Stimulated activated CD4-positive, alpha-beta T cell treated with anti-CD3 and anti-CD28 coated beads, TNF-alpha, amount 100 ng/mL, for 1 hour (primary cell): ENCODE results near the gene NMT2.

Experiments used
- DNase-seq, 3 donors: peaks; one replicate each; pipeline ENCODE4 v3.0.0-alpha.2; 2020; ENCODE audit warnings: low read depth in 3 of 3, low spot score in 1 of 3

The NMT2 gene

GRCh38 chr10:15144788-15145187 is 23.7 kb downstream of the NMT2 start:
- DNase-seq, result no peak

- no peak for DNase-seq
These were observed 27.1 kb downstream of the NMT2 start for GRCh38 chr10:15141136-15142054.

- no peak for DNase-seq
These were observed 27.8 kb downstream of the NMT2 start for GRCh38 chr10:15140698-15141097.

- DNase-seq, result no peak
These were observed 30.9 kb downstream of the NMT2 start for GRCh38 chr10:15137636-15138035.

- no peak for DNase-seq
These were observed 31.5 kb downstream of the NMT2 start for GRCh38 chr10:15137036-15137359.

- DNase-seq, result no peak
These were observed 32.1 kb downstream of the NMT2 start for GRCh38 chr10:15136129-15137035.

GRCh38 chr10:15131330-15131729 is 37.2 kb downstream of the NMT2 start:
- DNase-seq, result no peak

- DNase-seq, result no peak
These were observed 43.6 kb downstream of the NMT2 start for GRCh38 chr10:15124908-15125307.

GRCh38 chr10:15124190-15124589 is 44.3 kb downstream of the NMT2 start:
- no peak for DNase-seq

- no peak for DNase-seq
These were observed 44.7 kb downstream of the NMT2 start for GRCh38 chr10:15123749-15124184.

- DNase-seq, result no peak
These were observed 45.9 kb downstream of the NMT2 start for GRCh38 chr10:15122477-15123030.

- no peak for DNase-seq
These were observed 46.8 kb downstream of the NMT2 start for GRCh38 chr10:15121707-15122106.

GRCh38 chr10:15120523-15120922 is 48.0 kb downstream of the NMT2 start:
- DNase-seq, result no peak

- DNase-seq, result no peak
These were observed 49.9 kb downstream of the NMT2 start for GRCh38 chr10:15118615-15119014.

- no peak for DNase-seq
These were observed 52.3 kb downstream of the NMT2 start for GRCh38 chr10:15116225-15116624.

GRCh38 chr10:15113766-15114165 is 54.7 kb downstream of the NMT2 start:
- DNase-seq, result no peak

- no peak for DNase-seq
These were observed 55.8 kb downstream of the NMT2 start for GRCh38 chr10:15112657-15113056.

GRCh38 chr10:15106352-15107013 is 62.0 kb downstream of the NMT2 start:
- DNase-seq, result peak; percentile 13 to 52 (median 41)

- no peak for DNase-seq
These were observed 65.0 kb downstream of the NMT2 start for GRCh38 chr10:15103513-15103912.

- no peak for DNase-seq
These were observed 68.6 kb downstream of the NMT2 start for GRCh38 chr10:15099886-15100285.
